NB4 (cell line): ENCODE measurements around the gene SCN3A.

ENCODE experiments used
- POLR2A ChIP-seq: IDR thresholded peaks from 2 replicates; pipeline ENCODE4 v1.6.1; 2011; ENCODE audit warnings: mild to moderate bottlenecking; ENCODE audit not compliant: insufficient read length; ENCODE audit errors: extremely low read depth
- TF ChIP-seq, protein P1 (sequence below): IDR thresholded peaks from one replicate; pipeline ENCODE4 v1.5.1; 2012; ENCODE audit warnings: low read depth, low read length

DNA sequence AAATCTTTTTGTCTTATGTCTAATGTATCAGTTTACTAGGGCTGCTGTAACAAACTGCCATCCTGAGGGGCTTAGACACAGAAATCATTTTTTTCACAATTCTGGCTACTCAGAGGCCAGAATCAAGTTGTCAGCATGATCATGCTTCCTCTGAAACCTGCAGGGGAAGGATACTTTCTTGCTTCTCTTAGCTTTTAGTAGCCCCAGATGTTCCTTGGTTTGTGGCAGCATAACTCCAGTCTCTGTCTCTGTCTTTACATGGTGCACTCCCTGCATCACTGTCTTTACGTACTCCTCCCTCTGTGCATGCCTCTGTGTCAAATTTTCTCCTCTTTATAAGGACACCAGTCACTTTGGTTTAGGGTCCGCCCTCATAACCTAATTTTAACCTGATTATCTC is 2.0 kb upstream of the SCN3A start:
- no peak for TF ChIP-seq POLR2A
- TF ChIP-seq, protein P1, sequence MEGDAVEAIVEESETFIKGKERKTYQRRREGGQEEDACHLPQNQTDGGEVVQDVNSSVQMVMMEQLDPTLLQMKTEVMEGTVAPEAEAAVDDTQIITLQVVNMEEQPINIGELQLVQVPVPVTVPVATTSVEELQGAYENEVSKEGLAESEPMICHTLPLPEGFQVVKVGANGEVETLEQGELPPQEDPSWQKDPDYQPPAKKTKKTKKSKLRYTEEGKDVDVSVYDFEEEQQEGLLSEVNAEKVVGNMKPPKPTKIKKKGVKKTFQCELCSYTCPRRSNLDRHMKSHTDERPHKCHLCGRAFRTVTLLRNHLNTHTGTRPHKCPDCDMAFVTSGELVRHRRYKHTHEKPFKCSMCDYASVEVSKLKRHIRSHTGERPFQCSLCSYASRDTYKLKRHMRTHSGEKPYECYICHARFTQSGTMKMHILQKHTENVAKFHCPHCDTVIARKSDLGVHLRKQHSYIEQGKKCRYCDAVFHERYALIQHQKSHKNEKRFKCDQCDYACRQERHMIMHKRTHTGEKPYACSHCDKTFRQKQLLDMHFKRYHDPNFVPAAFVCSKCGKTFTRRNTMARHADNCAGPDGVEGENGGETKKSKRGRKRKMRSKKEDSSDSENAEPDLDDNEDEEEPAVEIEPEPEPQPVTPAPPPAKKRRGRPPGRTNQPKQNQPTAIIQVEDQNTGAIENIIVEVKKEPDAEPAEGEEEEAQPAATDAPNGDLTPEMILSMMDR, result no peak
